NCI-H2107 treated with DMSO at 0.1 percent for 48 hours (cell line): Measurements from ENCODE around the gene DNAJB12.
"Not testable (repeated sequence)": the region's sequence is repeated elsewhere in the genome, so short reads cannot be mapped to it uniquely, and the experiment has no call there.

Source experiments
- DNase-seq: peaks from one replicate; lab custom pipeline; 2025; ENCODE audit not compliant: unreplicated experiment; lab: John Stamatoyannopoulos, UW

Gene DNAJB12

GRCh38 chr10:72354356-72355213, at the start of gene DNAJB12:
Gene DNAJB12, minus strand, starts transcription at chr10:72354919. Its CDS starts 22 bp downstream, at chr10:72354897.
- peak; percentile 75 for DNase-seq

- DNase-seq: not testable (repeated sequence)
These were observed 40.9 kb upstream of the DNAJB12 start for GRCh38 chr10:72395581-72395980.

- no peak for DNase-seq
These were observed 37.9 kb upstream of the DNAJB12 start for GRCh38 chr10:72392571-72392970.

GRCh38 chr10:72390764-72391163, 36.0 kb upstream of the DNAJB12 start:
- DNase-seq: no peak

GRCh38 chr10:72389716-72390115, 35.0 kb upstream of the DNAJB12 start:
- no peak for DNase-seq

- DNase-seq: no peak
These were observed 34.3 kb upstream of the DNAJB12 start for GRCh38 chr10:72389014-72389413.

GRCh38 chr10:72388062-72388461, 33.3 kb upstream of the DNAJB12 start:
- DNase-seq: no peak

GRCh38 chr10:72386916-72387586, 32.3 kb upstream of the DNAJB12 start:
- no peak for DNase-seq

GRCh38 chr10:72385724-72386123, 31.0 kb upstream of the DNAJB12 start:
- no peak for DNase-seq

- DNase-seq: not testable (repeated sequence)
These were observed 30.3 kb upstream of the DNAJB12 start for GRCh38 chr10:72384982-72385381.

- no peak for DNase-seq
These were observed 25.1 kb upstream of the DNAJB12 start for GRCh38 chr10:72379776-72380175.

GRCh38 chr10:72379062-72379461, 24.3 kb upstream of the DNAJB12 start:
- no peak for DNase-seq

GRCh38 chr10:72375585-72375984, 20.9 kb upstream of the DNAJB12 start:
- no peak for DNase-seq

GRCh38 chr10:72375173-72375572, 20.5 kb upstream of the DNAJB12 start:
- DNase-seq: no peak

GRCh38 chr10:72370201-72370722, 15.5 kb upstream of the DNAJB12 start:
- no peak for DNase-seq

- no peak for DNase-seq
These were observed 12.7 kb upstream of the DNAJB12 start for GRCh38 chr10:72367301-72367960.

GRCh38 chr10:72365106-72365895, 10.6 kb upstream of the DNAJB12 start:
- DNase-seq: no peak

GRCh38 chr10:72364239-72364777, 9.6 kb upstream of the DNAJB12 start:
- peak; percentile 71 for DNase-seq

GRCh38 chr10:72356987-72357386, 2.3 kb upstream of the DNAJB12 start:
- no peak for DNase-seq

GRCh38 chr10:72356115-72356514, 1.4 kb upstream of the DNAJB12 start:
- no peak for DNase-seq

- no peak for DNase-seq
These were observed 466 bp upstream of the DNAJB12 start for GRCh38 chr10:72355214-72355555.
